HCT116 (cell line): Measurements from ENCODE around the gene FAM177B.

Experiments
- ATF3 ChIP-seq: IDR thresholded peaks from 2 replicates; pipeline ENCODE4 v1.6.1; 2012
- CEBPB ChIP-seq: IDR thresholded peaks from 2 replicates; pipeline ENCODE4 v1.6.1; 2012; ENCODE audit warnings: low read depth
- CTCF ChIP-seq, 3 experiments: fragments of 200-600 bp in 1 of 3; sonication (generic) in 1 of 3; IDR thresholded peaks in 2 of 3; conservative IDR thresholded peaks in 1 of 3; 2 replicates each; pipeline ENCODE4 v1.5.1; 2012 to 2017; ENCODE audit warnings: low read depth in 2 of 3, low read length in 2 of 3, antibody characterized with exemption in 1 of 3, borderline replicate concordance in 1 of 3, control low read depth in 1 of 3, mild to moderate bottlenecking in 1 of 3, mixed read lengths in 1 of 3, mixed run types in 1 of 3, moderate library complexity in 1 of 3; ENCODE audit not compliant: insufficient read depth in 1 of 3
- ELF1 ChIP-seq: IDR thresholded peaks from 2 replicates; pipeline ENCODE4 v1.6.1; 2012; ENCODE audit warnings: low read depth, borderline replicate concordance
- EZH2 ChIP-seq: fragments of 200-600 bp; sonication (generic); IDR thresholded peaks from 2 replicates; pipeline ENCODE4 v1.6.1; 2017; ENCODE audit warnings: antibody characterized with exemption, mixed run types
- EZH2phosphoT487 ChIP-seq: fragments of 200-600 bp; IDR thresholded peaks from 2 replicates; pipeline ENCODE4 v1.6.1; 2018; ENCODE audit warnings: antibody characterized with exemption, borderline replicate concordance
- MAX ChIP-seq: IDR thresholded peaks from 2 replicates; pipeline ENCODE4 v1.6.1; 2012
- POLR2A ChIP-seq: IDR thresholded peaks from 2 replicates; pipeline ENCODE4 v1.7.0; 2011; ENCODE audit warnings: borderline replicate concordance; ENCODE audit not compliant: insufficient read depth, insufficient read length; ENCODE audit errors: extremely low read depth
- POLR2AphosphoS5 ChIP-seq: IDR thresholded peaks from 2 replicates; pipeline ENCODE4 v1.6.1; 2011; ENCODE audit warnings: mild to moderate bottlenecking, low read depth, low read length, moderate library complexity
- REST ChIP-seq: IDR thresholded peaks from 2 replicates; pipeline ENCODE4 v1.6.1; 2012; ENCODE audit warnings: low read depth
- SIN3A ChIP-seq: IDR thresholded peaks from 2 replicates; pipeline ENCODE4 v1.6.1; 2012; ENCODE audit warnings: low read depth
- SP1 ChIP-seq: IDR thresholded peaks from 2 replicates; pipeline ENCODE4 v1.6.1; 2012; ENCODE audit warnings: low read depth
- ZBTB33 ChIP-seq: IDR thresholded peaks from 2 replicates; pipeline ENCODE4 v1.6.1; 2011; ENCODE audit warnings: mild to moderate bottlenecking, low read length, moderate library complexity; ENCODE audit not compliant: insufficient replicate concordance; ENCODE audit errors: extremely low read depth
- ZNF274 ChIP-seq: fragments of 200-500 bp; sonication (Bioruptor generic); IDR thresholded peaks from 2 replicates; pipeline ENCODE4 v1.6.1; 2014; ENCODE audit warnings: mild to moderate bottlenecking, low read depth, low read length, inconsistent platforms

- no peak for TF ChIP-seq ZBTB33
- no peak for TF ChIP-seq POLR2A
- TF ChIP-seq ELF1, result no peak
- TF ChIP-seq CTCF (IDR thresholded peaks at IDR 0.05 in 2 of 3, conservative IDR thresholded peaks at IDR 0.05 in 1 of 3; ENCODE audit: borderline replicate concordance in 1 of 3, insufficient read depth in 1 of 3, low read depth in 2 of 3, low read length in 2 of 3), result no peak
- TF ChIP-seq POLR2AphosphoS5, result no peak
- no peak for TF ChIP-seq SP1
- TF ChIP-seq ATF3, result no peak
- no peak for TF ChIP-seq MAX
- no peak for TF ChIP-seq REST
- TF ChIP-seq EZH2, result no peak
- TF ChIP-seq ZNF274, result no peak
- TF ChIP-seq CEBPB, result no peak
- TF ChIP-seq EZH2phosphoT487, result no peak
- no peak for TF ChIP-seq SIN3A
Measured at GRCh38 chr1:222777977-222778376, 41.0 kb downstream of the FAM177B start.
